Left ventricle myocardium inferior (tissue), 1 donor: ENCODE data around the gene ALG9. TPM values are rescaled to one million over a fixed set of nuclear protein-coding genes. Genes with fewer than 3 reads are reported as not detected.

Experiments
- DNase-seq: peaks from one replicate; pipeline ENCODE4 v3.0.0-alpha.2; 2020
- H3K27ac ChIP-seq: fragments of 200-600 bp; replicated peaks from 2 replicates; pipeline ENCODE4 v1.8.0; 2021
- H3K27me3 ChIP-seq: fragments of 200-600 bp; 2 replicates; pipeline ENCODE4 v1.8.0; 2021; ENCODE audit warnings: low read depth
- H3K36me3 ChIP-seq: fragments of 200-600 bp; 2 replicates; pipeline ENCODE4 v1.8.0; 2021
- H3K4me1 ChIP-seq: fragments of 200-600 bp; 2 replicates; pipeline ENCODE4 v1.8.0; 2021
- H3K4me3 ChIP-seq: fragments of 200-600 bp; 2 replicates; pipeline ENCODE4 v1.8.0; 2021; ENCODE audit warnings: mild to moderate bottlenecking, moderate library complexity
- H3K9me3 ChIP-seq: fragments of 200-600 bp; replicated peaks from 2 replicates; pipeline ENCODE4 v1.8.0; 2021
- CTCF ChIP-seq: fragments of 200-600 bp; IDR thresholded peaks from 2 replicates; pipeline ENCODE4 v1.8.0; 2021; ENCODE audit warnings: antibody characterized with exemption, mild to moderate bottlenecking, borderline replicate concordance
- intact Hi-C: fragments of 100-400 bp; cut with micrococcal nuclease; formaldehyde crosslinking; loops from one replicate; pipeline ENCODE4 v1.11.0; 2022
- long read RNA-seq: library from polyadenylated mRNA; unstranded; transcript quantifications from one replicate; pipeline ENCODE4 v2.0.0, GENCODE V29; 2021
- total RNA-seq: library from RNA; stranded (reverse); fragmentation: NEBNext Ultra II Directional; extraction: Animal tissue kit (Norgen Biotek cat#: 25700); gene quantifications from one replicate; pipeline ENCODE4 v1.2.1, GENCODE V29; 2021
- donor health status: DM: no; HTN: yes; CAD: no; lungs with severe emphysema.

Gene ALG9
- 14.4 TPM for total RNA-seq
- long read RNA-seq, partial matches to known transcripts: 0 of 6 reads
- long read RNA-seq, other reads (novel, unspliced or antisense): 0 of 6 reads

- TF ChIP-seq CTCF: peak; percentile 33
- intact Hi-C loops: no loop called here
- no peaks in the 10 kb centered on the region for H3K9me3 ChIP-seq
Observed at GRCh38 chr11:111870886-111871692, at the start of gene ALG9. Gene ALG9 (minus strand): TSS chr11:111871581. CDS start chr11:111871482, 99 bp downstream.

GRCh38 chr11:111920908-111921307, 49.5 kb upstream of the ALG9 start:
- peak overlapping the region; percentile 24 for H3K27ac ChIP-seq
- intact Hi-C loops: no loop called here
- TF ChIP-seq CTCF: no peak
- no peaks in the 10 kb centered on the region for H3K27me3 ChIP-seq
- no peak overlapping the region for H3K4me3 ChIP-seq
- H3K36me3 ChIP-seq: no peaks in the 10 kb centered on the region
- no peak for DNase-seq
- H3K4me1 ChIP-seq: peaks cover 72% of the 10 kb centered on the region
- H3K9me3 ChIP-seq: no peaks in the 10 kb centered on the region

More at GRCh38 chr11:111870886-111871692, at the start of gene ALG9:
- Histone ChIP-seq H3K27ac (peak within 1 kb of the TSS; percentile 96), H3K27me3 (no peaks in the 10 kb centered on the region), H3K36me3 (peaks cover 40% of the 10 kb centered on the region), H3K4me1 (peaks cover 27% of the 10 kb centered on the region), H3K4me3 (peak within 1 kb of the TSS; percentile 88)
- peak; percentile 87 for DNase-seq

- H3K36me3 ChIP-seq: no peaks in the 10 kb centered on the region
- H3K27ac ChIP-seq: peak within 1 kb of the TSS; percentile 75
- peak within 1 kb of the TSS; percentile 28 for H3K4me3 ChIP-seq
- H3K9me3 ChIP-seq: no peaks in the 10 kb centered on the region
- no peak for DNase-seq
- peaks cover 65% of the 10 kb centered on the region for H3K4me1 ChIP-seq
- TF ChIP-seq CTCF: no peak
- peaks cover 3% of the 10 kb centered on the region for H3K27me3 ChIP-seq
- intact Hi-C loops: no loop called here
Observed at GRCh38 chr11:111918390-111919256, 47.2 kb upstream of the ALG9 start, which contains the start of gene C11orf52. Gene C11orf52 (plus strand): TSS chr11:111918913. CDS start chr11:111918973, 60 bp downstream.

GRCh38 chr11:111917788-111918187, 46.4 kb upstream of the ALG9 start:
- intact Hi-C loops: no loop called here

More at GRCh38 chr11:111917788-111918187, 46.4 kb upstream of the ALG9 start:
- H3K9me3 ChIP-seq: no peaks in the 10 kb centered on the region
- H3K36me3 ChIP-seq: no peaks in the 10 kb centered on the region
- TF ChIP-seq CTCF: no peak
- H3K27ac ChIP-seq: peak overlapping the region; percentile 75
- DNase-seq: no peak
- peaks cover 8% of the 10 kb centered on the region for H3K27me3 ChIP-seq
- H3K4me3 ChIP-seq: no peak overlapping the region
- H3K4me1 ChIP-seq: peaks cover 62% of the 10 kb centered on the region
